Esophagus squamous epithelium (tissue), 5 donors: ENCODE data around the gene CPNE4. TPM values are rescaled to one million over a fixed set of nuclear protein-coding genes. Genes with fewer than 3 reads are reported as not detected.

ENCODE experiments used
- DNase-seq: peaks from one replicate; lab custom pipeline; 2025; lab: John Stamatoyannopoulos, UW
- H3K27ac ChIP-seq, 4 donors: fragments of 200-600 bp; sonication (generic); one replicate each; pipeline ENCODE4 v1.5.1; 2016 to 2019; ENCODE audit warnings: mild to moderate bottlenecking in 1 of 4
- H3K27me3 ChIP-seq, 4 donors: fragments of 200-600 bp; sonication (generic); 1 replicate in 3 of 4; 2 replicates in 1 of 4; pipeline versions ENCODE4 v1.5.1 to v1.6.0; 2017 to 2021; ENCODE audit warnings: antibody characterized with exemption in 1 of 4
- H3K36me3 ChIP-seq, 3 donors: fragments of 200-600 bp; sonication (generic); one replicate each; pipeline ENCODE4 v1.5.1; 2016 to 2019
- H3K4me1 ChIP-seq, 3 donors: fragments of 200-600 bp; sonication (generic); one replicate each; pipeline ENCODE4 v1.5.1; 2017 to 2019
- H3K4me3 ChIP-seq, 4 donors: fragments of 200-600 bp; sonication (generic); 1 replicate in 3 of 4; 2 replicates in 1 of 4; pipeline ENCODE4 v1.5.1; 2016 to 2019; ENCODE audit warnings: mild to moderate bottlenecking in 2 of 4, moderate library complexity in 1 of 4
- H3K9me3 ChIP-seq, 3 donors: fragments of 200-600 bp; sonication (generic); one replicate each; pipeline ENCODE4 v1.5.1; 2016 to 2019
- CTCF ChIP-seq, 6 experiments: fragments of 450-650 bp in 4 of 6; fragments of 200-600 bp in 2 of 6; sonication (generic) in 2 of 6; IDR thresholded peaks; one replicate each; pipeline ENCODE4 v1.5.1; 2016 to 2019; ENCODE audit warnings: antibody characterized with exemption in 6 of 6, mild to moderate bottlenecking in 4 of 6, moderate library complexity in 4 of 6
- POLR2A ChIP-seq, 4 donors: fragments of 450-650 bp; IDR thresholded peaks; one replicate each; pipeline ENCODE4 v1.6.1; 2017; ENCODE audit warnings: antibody characterized with exemption in 4 of 4, mild to moderate bottlenecking in 4 of 4, moderate library complexity in 3 of 4
- WGBS, 2 donors: methylation state at CpG; one replicate each; pipeline ENCODE4 v1.1.5; 2018; 5-methylcytosine and 5-hydroxymethylcytosine counted together
- intact Hi-C: fragments of 100-400 bp; cut with DNase I; formaldehyde crosslinking; loops from one replicate; pipeline ENCODE4 v1.15.0; 2022
- total RNA-seq, 4 donors: library from RNA; depleted of rRNA; stranded (reverse); fragments of >200 nt; gene quantifications; one replicate each; pipeline ENCODE4 v1.1.0, GENCODE V29; 2016
- donor health status: DM: yes; HTN: yes; CAD: no.

CPNE4 gene
- total RNA-seq, 4 donors from 2014 or later = 0.19 TPM; not detected in 3

- intact Hi-C loops = no loop called here
- H3K4me3 ChIP-seq = no peak overlapping the region
- H3K4me1 ChIP-seq = peaks cover 0 to 6% (median 0%) of the 10 kb centered on the region in 3 donors
- no peaks in the 10 kb centered on the region for H3K36me3 ChIP-seq
- H3K27me3 ChIP-seq = no peaks in the 10 kb centered on the region
- DNase-seq = no peak
- H3K9me3 ChIP-seq = no peaks in the 10 kb centered on the region
- 51 to 69% methylated on average over 3 of the region's 3 CpGs for WGBS, 2 donors
- H3K27ac ChIP-seq = no peak overlapping the region
- TF ChIP-seq CTCF (IDR thresholded peaks at IDR 0.05) (no peak), POLR2A (IDR thresholded peaks at IDR 0.05) (no peak)
These were observed 321.2 kb downstream of the CPNE4 start for GRCh38 chr3:131713416-131714123.

- intact Hi-C loops = no loop called here
- Histone ChIP-seq H3K27me3 (no peaks in the 10 kb centered on the region), H3K9me3 (no peaks in the 10 kb centered on the region), H3K4me1 (peaks cover 0 to 6% (median 0%) of the 10 kb centered on the region in 3 donors), H3K4me3 (no peak overlapping the region), H3K27ac (no peak overlapping the region), H3K36me3 (no peaks in the 10 kb centered on the region)
- TF ChIP-seq CTCF (IDR thresholded peaks at IDR 0.05) (no peak), POLR2A (IDR thresholded peaks at IDR 0.05) (no peak)
- no peak for DNase-seq
- 80 to 84% methylated on average over 3 of the region's 3 CpGs for WGBS, 2 donors
These were observed 322.2 kb downstream of the CPNE4 start for GRCh38 chr3:131712662-131713061.

GRCh38 chr3:131711114-131711768 is 323.6 kb downstream of the CPNE4 start:
- Histone ChIP-seq H3K4me1 (peaks cover 0 to 6% (median 0%) of the 10 kb centered on the region in 3 donors), H3K27me3 (no peaks in the 10 kb centered on the region), H3K4me3 (no peak overlapping the region), H3K9me3 (no peaks in the 10 kb centered on the region), H3K27ac (no peak overlapping the region), H3K36me3 (no peaks in the 10 kb centered on the region)
- intact Hi-C loops = no loop called here
- no peak for TF ChIP-seq CTCF (IDR thresholded peaks at IDR 0.05)
- no peak for TF ChIP-seq POLR2A (IDR thresholded peaks at IDR 0.05)
- no peak for DNase-seq
- WGBS, 2 donors = 34 to 35% methylated on average over 7 of the region's 7 CpGs

- no peaks in the 10 kb centered on the region for H3K27me3 ChIP-seq
- TF ChIP-seq CTCF (IDR thresholded peaks at IDR 0.05) (no peak), POLR2A (IDR thresholded peaks at IDR 0.05) (no peak)
- peaks cover 0 to 6% (median 0%) of the 10 kb centered on the region in 3 donors for H3K4me1 ChIP-seq
- DNase-seq = no peak
- H3K4me3 ChIP-seq = no peak overlapping the region
- H3K9me3 ChIP-seq = no peaks in the 10 kb centered on the region
- H3K36me3 ChIP-seq = no peaks in the 10 kb centered on the region
- intact Hi-C loops = no loop called here
- no peak overlapping the region for H3K27ac ChIP-seq
These were observed 326.6 kb downstream of the CPNE4 start for GRCh38 chr3:131708241-131708640.

- Histone ChIP-seq H3K27me3 (no peaks in the 10 kb centered on the region), H3K9me3 (no peaks in the 10 kb centered on the region), H3K4me1 (no peaks in the 10 kb centered on the region), H3K36me3 (no peaks in the 10 kb centered on the region), H3K4me3 (no peak overlapping the region), H3K27ac (no peak overlapping the region)
- no peak for DNase-seq
- intact Hi-C loops = no loop called here
- no peak for TF ChIP-seq CTCF (IDR thresholded peaks at IDR 0.05)
- no peak for TF ChIP-seq POLR2A (IDR thresholded peaks at IDR 0.05)
- WGBS, 2 donors = 33 to 46% methylated on average over 1 to 3 of the region's 3 CpGs
These were observed 329.2 kb downstream of the CPNE4 start for GRCh38 chr3:131705558-131706051.
